Measurements from ENCODE around the gene C10orf90.

- TF ChIP-seq CTCF (conservative IDR thresholded peaks at IDR 0.05) (no peak), EZH2 (IDR thresholded peaks at IDR 0.05; ENCODE audit: low read depth) (no peak)
Measured at GRCh38 chr10:126702181-126702580, 31.7 kb upstream of the C10orf90 start.

Data from PC-9 (cell line).